ENCODE data around the gene RBMS3.
A peak's percentile ranks its signal among the peaks of the same experiment; 100 is the strongest.
"Not testable (repeated sequence)": the region's sequence is repeated elsewhere in the genome, so short reads cannot be mapped to it uniquely, and the experiment has no call there.

RBMS3 gene

GRCh38 chr3:29313981-29314726 lies 33.3 kb downstream of the RBMS3 start:
- DNase-seq = no peak

GRCh38 chr3:29314727-29315088 lies 33.8 kb downstream of the RBMS3 start:
- DNase-seq = no peak

GRCh38 chr3:29317659-29318173 lies 36.8 kb downstream of the RBMS3 start:
- no peak for DNase-seq

- no peak for DNase-seq
Observed at GRCh38 chr3:29318251-29318650, 37.4 kb downstream of the RBMS3 start.

- DNase-seq = no peak
Observed at GRCh38 chr3:29319262-29319661, 38.4 kb downstream of the RBMS3 start.

- DNase-seq = no peak
Observed at GRCh38 chr3:29319798-29320197, 38.9 kb downstream of the RBMS3 start.

- DNase-seq = no peak
Observed at GRCh38 chr3:29322586-29322985, 41.7 kb downstream of the RBMS3 start.

GRCh38 chr3:29324180-29324651 lies 43.3 kb downstream of the RBMS3 start:
- peak; percentile 93 for DNase-seq

- DNase-seq = not testable (repeated sequence)
Observed at GRCh38 chr3:29326540-29326939, 45.7 kb downstream of the RBMS3 start.

- no peak for DNase-seq
Observed at GRCh38 chr3:29329986-29330890, 49.4 kb downstream of the RBMS3 start.

- DNase-seq = no peak
Observed at GRCh38 chr3:29331035-29331434, 50.2 kb downstream of the RBMS3 start.

- no peak for DNase-seq
Observed at GRCh38 chr3:29331456-29332194, 50.8 kb downstream of the RBMS3 start.

GRCh38 chr3:29332195-29332637 lies 51.3 kb downstream of the RBMS3 start:
- DNase-seq = no peak

- DNase-seq = peak; percentile 26
Observed at GRCh38 chr3:29333576-29333975, 52.7 kb downstream of the RBMS3 start.

GRCh38 chr3:29334706-29335105 lies 53.8 kb downstream of the RBMS3 start:
- DNase-seq = no peak

- DNase-seq = peak; percentile 98
Observed at GRCh38 chr3:29335438-29335837, 54.6 kb downstream of the RBMS3 start.

GRCh38 chr3:29335943-29336342 lies 55.1 kb downstream of the RBMS3 start:
- DNase-seq = no peak

- no peak for DNase-seq
Observed at GRCh38 chr3:29337565-29337964, 56.7 kb downstream of the RBMS3 start.

- DNase-seq = no peak
Observed at GRCh38 chr3:29338377-29338776, 57.5 kb downstream of the RBMS3 start.

- DNase-seq = no peak
Observed at GRCh38 chr3:29339016-29339833, 58.4 kb downstream of the RBMS3 start.

- DNase-seq = no peak
Observed at GRCh38 chr3:29344154-29344553, 63.3 kb downstream of the RBMS3 start.

- no peak for DNase-seq
Observed at GRCh38 chr3:29344935-29345334, 64.1 kb downstream of the RBMS3 start.
